IPS-11a (cell line): ENCODE results near the gene TECRL.

Experiments
- H3K4me3 ChIP-seq: one replicate; pipeline ENCODE4 v1.5.1; 2013; ENCODE audit warnings: low read depth, low read length, control low read depth

Gene TECRL, protein sequence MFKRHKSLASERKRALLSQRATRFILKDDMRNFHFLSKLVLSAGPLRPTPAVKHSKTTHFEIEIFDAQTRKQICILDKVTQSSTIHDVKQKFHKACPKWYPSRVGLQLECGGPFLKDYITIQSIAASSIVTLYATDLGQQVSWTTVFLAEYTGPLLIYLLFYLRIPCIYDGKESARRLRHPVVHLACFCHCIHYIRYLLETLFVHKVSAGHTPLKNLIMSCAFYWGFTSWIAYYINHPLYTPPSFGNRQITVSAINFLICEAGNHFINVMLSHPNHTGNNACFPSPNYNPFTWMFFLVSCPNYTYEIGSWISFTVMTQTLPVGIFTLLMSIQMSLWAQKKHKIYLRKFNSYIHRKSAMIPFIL

DNA sequence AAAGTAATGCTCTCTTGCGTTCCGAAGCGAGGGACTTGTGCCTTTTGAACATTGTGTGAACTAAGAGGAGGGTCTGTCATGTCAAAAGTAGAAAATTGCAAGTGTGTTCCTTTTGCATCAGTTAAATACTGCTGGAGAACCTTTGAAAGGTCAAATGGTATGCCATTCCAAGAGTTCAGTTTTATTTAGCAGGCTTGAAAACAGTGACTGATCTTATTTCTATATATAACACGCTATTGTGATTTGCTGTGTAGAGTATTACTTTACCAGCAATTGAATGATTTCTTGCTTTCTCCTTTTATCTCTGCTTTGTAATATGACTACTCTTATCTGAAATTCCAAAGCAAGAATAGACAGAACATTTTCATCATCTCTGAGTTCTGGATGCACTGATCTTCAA is at the start of gene TECRL:
Gene TECRL, minus strand, starts transcription at position 151 of the 400 bp plus-strand sequence. Its CDS starts 99 bp downstream, at position 52.
- no peak within 1 kb of the TSS for H3K4me3 ChIP-seq

DNA sequence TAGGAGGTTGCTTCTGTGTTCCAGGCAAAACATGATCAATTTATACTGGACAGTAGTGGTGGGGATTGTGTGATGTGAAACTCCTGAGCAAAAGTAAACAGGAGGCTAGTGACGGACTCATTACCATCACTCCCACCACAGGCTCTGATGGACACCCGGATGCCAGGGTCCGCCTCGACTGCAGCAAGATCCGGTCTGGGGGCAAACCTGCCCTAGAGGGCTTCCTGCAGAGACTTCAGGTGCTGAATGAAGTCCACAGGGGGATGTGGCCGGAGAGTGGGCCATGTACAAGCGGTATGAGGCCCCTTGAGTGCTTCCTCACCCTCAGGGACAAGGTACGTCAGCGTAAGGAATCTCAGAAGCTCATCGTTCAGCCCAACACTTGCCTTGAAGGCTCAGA is 23.4 kb upstream of the TECRL start:
- H3K4me3 ChIP-seq: no peak overlapping the region

DNA sequence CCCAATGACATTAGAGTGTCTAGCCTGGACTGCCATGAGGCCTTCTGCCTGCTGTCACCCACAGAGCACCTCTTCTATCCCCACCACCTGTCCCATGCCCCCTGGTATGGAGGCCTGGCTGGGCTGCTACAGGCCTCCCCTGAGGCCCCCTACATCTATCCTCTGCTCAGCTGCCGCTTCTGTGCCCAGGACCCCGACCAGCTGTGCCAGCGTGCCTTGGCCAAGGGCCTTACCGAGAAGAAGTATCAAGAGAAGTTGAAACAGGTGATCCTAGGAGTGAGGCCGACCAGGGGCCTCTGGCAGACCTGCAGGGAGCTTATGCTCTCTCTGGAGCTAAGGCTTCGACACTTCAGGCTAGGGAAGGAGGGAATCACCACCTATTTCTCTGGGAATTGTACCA is 21.7 kb upstream of the TECRL start:
- no peak overlapping the region for H3K4me3 ChIP-seq

DNA sequence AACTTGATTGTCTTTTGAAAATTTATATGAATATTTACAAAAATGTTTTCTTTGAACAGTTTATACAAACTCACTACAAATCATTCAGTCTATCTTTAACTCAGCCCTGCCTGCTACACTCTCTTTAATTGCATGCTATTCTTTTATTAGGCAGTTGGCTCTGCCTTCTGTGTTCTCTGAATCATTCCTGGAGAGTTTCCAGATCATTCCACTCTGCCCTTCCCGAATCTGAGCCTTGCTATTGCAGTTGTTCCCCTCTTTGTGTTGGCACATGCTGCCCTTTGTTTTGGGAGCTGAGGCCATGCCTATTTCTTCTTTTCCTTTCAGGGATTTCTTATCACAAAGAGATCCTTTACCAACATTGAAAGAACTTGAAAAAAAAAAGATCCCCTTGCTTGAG is 8.7 kb upstream of the TECRL start:
- H3K4me3 ChIP-seq: no peak overlapping the region

DNA sequence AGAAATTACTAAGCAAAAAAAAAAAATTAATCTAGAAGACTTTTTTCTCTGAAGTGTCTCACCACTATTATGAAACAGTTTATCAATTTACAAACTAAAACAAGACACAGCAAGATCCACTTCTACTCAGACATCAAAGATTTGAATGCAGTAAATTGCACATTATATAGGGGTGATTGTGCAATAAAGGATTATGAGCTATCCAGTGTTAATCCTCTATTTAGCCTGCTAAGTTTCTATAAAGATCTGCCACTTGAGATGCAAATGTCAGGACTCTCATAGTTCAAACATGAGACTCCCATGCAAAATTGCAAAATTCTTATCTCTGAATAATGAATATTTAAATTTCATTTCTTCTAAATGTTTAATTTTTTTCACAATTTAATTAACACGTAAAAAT is 2.2 kb downstream of the TECRL start:
- H3K4me3 ChIP-seq: no peak overlapping the region

DNA sequence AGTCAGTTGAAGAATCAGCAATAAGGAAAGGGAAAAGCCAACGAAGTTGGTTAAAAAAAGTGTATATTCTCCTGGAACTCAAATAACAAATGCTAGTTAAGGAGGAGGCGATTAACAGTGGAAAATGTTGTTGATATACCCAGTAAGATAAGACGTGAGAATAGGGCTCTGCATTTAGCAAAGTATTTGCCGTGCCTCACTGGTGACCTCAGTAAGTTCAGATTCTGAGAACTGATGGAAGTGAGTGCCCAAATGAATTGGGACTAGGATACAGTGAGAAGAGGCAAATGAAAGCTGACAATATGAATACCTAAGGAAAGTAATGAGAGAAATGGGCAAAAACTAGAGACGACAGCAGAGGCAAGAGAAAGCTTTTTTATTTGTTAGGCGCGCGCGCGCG is 3.5 kb downstream of the TECRL start:
- no peak overlapping the region for H3K4me3 ChIP-seq

DNA sequence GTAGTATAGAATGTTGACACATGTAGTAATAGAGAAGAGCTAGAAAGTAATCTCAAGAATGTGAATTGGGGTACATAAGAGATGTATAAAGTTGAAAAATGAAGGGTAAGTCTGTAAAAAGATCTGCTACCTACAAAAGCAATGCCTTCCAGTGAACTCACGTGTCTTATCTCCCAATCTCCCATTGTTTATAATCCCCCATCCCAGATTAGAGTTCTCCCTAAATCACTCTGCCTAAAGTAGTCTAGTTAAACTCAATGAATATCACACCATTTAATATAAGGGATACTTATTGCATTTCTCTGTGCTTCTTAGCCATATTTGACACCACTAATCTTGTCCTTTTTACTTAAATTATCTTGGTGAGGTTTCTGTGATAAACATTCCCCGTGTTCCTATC is 6.6 kb downstream of the TECRL start:
- no peak overlapping the region for H3K4me3 ChIP-seq

DNA sequence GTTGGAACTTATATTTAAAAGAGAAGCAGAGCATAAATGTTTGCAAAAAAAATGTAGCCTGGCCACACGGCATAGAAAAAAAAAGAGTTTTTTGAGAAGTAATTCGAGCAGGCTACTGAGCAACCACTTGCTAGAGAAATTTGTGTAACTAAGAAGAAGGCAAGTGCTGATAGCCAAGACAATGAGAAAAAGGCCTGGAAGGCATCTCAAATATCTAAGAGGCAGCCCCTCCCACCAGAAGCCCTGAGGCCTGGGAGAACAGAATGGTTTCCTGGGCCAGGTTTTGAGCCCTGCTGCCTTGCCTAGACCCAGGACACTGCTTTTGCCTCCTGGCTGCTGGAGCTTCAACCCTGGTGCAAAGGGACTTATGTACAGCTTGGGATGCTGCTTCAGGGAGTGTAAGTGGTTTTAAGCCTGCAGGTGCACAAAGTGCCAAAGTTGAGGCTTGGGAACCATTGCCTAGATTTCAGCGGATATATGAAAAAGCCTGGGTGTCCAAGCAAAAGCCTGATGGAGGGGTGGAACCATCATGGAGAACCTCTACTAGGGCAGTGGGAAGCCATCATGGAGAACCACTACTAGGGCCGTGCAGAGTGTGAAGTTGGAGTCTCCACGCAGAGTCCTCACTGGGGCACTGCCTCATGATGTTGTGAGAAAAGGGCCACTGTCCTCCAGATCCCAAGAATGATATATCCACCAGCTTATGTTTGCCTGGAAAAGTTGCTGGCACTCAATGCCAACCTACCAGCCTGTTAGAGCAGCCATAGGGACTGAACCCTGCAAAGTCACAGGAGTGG is 9.7 kb downstream of the TECRL start:
- H3K4me3 ChIP-seq: no peak overlapping the region

DNA sequence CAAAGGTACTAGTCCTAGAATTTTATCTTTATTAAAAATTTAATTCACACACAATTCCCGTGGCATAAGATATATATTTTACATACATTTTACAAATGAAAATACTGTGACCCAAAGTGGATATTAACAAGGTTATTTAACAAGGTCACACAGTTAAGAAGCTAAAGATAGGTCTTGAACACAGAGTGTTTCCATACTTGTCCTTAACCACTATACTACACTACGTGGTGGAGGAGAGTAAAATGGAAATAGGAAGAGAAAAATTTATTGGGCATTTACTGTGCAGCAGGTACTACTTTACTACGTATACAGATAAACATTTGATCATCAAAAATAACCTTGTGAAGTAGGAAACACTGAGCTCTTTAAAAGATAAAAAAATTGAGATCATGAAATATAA is 14.8 kb downstream of the TECRL start:
- H3K4me3 ChIP-seq: no peak overlapping the region

DNA sequence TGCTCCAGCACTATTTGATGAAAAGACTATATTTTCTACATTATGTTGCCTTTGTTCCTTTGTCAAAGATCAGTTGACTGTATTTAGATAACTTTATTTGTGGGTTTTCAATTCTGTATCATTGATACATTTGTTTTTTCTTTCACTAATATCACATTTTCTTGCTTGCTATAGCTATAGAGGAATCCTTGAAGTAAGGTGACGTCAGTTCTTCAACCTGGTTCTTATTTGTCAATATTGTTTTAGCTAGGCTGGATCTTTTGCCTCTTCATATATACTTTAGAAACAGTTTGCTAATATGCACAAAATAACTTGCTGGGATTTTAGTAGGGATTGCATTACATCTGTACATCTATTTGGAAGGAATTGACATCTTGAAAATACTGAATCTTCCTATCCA is 21.0 kb downstream of the TECRL start:
- H3K4me3 ChIP-seq: no peak overlapping the region

DNA sequence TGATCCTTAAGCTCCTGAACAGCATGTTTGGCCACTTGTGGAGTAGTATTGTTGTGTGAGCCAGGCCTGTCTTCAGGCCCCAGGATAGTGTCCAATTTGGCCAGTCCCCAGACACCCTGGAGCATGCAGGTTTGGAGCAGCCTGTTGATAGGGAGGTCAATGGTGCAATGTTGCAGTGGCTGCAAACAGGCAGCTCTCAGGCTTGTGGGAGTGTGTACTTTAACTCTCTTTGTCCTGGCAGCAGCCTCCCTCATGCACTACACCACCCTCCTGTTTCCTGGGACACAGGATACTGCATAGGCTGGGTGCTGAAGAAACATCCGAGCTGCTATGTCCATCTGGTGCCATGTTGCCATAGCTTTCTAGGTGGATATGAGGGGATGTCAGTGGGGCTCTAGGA is 24.0 kb downstream of the TECRL start:
- H3K4me3 ChIP-seq: no peak overlapping the region

DNA sequence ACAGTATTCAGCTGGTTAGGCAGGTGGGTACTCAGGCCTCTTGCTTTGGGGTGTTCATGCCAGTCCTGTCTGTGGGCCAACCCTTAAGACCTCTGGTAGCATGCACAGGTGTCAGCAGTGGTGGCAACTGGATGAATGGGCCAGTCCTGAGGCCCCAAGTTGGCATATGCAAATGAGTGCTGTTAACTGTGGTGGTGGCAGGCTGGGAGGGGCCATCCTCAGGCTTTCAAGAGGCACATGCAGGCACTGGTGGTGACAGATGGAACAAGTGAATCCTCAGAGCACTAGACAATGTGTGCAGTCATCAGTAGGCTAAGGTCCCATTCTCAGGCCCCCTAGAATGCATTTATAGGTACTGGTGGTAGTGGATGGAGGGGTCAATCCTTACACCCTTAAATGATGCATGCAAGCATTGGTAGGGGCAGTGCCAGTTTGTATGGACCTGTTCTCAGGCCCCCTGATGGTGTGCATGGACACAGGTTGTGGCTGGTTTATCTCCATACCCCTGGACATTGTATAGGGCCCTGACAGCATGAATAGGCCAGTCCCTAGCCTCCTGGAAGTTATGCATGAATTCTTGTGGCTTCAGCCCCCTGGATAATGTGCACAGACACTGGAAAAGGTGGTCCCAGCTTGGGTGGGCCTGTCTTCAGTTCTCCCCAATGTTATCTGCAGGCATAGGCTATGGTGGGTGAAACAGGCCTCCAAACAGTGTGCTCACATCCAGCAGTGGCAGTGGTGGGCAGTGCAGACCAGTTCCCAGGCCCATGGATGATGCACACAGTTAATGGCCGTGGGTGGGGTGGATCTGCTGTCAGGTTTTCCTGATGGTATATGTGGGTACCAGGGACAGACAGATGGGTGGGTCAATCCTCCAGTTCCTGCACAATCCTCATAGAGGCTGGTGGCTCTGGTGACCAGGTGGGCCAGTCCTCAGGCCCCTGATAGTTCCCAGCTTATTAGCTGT is 24.7 kb downstream of the TECRL start:
- no peak overlapping the region for H3K4me3 ChIP-seq

DNA sequence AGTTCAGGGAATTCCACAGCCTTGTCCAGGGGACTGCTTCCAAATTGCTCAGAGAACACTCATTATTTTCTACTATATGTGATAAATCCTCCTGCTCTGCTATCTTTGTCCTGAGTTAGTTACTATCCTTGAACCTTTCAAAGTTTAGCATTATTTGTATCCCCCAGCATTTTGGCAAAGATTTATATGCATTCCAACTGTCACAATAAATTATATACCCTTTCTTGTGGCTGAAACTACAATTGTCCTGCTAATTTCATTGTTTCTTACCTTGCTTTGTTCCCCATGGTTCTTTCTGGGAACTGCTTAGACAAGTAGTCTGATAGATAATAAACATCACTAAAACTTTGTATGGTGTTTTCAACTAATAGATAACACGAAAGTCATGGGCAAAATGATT is 40.5 kb downstream of the TECRL start:
- H3K4me3 ChIP-seq: no peak overlapping the region

DNA sequence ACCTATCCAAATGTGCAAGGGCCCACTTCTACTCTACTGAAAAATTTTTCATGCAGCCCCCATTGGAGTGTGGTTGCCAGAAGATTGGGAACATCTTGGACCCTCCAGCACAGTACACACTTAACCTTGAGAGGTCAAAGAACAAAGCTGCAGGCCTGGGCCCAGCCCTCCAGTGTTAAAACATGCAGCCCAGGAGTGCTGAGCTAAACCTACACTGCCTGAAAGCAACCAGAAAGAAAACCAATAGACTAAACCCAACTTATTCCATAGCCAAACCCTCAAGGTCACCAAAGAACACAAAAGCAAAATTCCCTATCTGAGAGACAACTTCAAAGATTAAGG is 47.9 kb downstream of the TECRL start:
- H3K4me3 ChIP-seq: no peak overlapping the region

DNA sequence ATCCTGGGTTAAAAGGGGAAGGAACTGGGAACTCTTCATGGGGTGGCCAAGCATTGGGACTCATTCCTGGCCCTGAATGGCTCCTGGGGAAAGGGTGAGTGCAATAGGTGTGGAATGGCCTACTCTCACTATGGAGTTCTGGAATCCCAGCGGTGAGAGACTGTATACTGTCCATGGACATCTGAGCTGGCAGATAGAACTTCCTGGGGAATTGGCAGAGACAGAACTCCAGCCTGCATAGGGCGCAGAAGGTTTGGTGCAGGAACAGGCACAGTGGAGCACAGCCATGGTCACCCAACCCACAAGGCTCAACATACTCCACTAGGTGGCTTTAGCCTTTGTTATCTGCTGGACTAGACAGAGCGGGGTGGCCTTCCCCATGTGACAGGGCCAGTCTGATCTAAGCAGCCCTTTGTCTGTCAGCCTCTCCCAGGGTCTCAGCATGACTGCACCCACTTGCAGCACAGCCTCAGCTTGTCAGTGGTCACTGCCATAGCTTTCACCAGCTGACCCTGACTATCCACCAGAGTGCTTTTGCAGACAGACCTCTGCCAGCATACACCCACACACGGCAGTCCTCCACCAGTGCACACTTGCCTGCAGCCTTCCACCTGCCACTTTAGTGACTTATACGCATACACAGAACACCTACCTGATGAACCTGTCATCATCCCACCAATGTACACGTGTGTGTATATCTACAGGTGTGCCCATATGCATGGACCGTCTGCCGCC is 48.4 kb downstream of the TECRL start:
- H3K4me3 ChIP-seq: no peak overlapping the region

DNA sequence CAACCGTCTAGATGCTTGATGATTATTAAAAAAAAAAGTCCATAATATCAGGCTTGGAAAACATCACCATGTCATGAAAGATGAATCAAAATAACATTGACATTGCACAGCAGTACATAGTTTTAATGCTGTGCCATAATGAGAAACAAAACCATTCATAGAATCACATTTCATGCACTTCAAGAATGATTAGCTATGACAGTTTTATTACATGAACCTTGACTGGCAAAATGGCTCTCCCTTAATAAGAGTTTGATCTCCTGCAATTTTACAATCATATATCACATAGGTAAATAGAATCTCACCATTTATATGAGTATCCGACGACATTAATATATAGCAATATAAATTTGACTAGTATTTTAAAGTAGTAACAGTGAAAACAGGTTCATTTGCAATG is 49.8 kb downstream of the TECRL start:
- no peak overlapping the region for H3K4me3 ChIP-seq

DNA sequence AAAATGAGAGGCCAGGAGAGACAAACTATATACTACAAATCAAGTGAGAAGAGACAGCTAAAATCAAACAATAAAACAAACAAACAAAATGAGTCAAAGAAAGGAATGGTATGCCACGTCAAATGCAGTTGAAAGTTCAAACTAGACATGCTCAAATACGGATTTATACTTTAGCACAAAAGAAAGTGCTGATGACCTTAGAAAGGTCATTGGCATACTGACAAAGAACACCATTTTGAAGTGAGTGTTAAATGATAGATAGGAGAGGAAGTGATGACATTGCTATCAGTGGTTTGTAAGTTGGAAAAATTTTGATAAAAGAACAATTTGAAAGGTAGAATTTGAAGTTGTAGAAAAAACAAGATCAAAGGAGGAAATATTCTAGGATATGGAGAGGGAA is 55.3 kb downstream of the TECRL start:
- no peak overlapping the region for H3K4me3 ChIP-seq

DNA sequence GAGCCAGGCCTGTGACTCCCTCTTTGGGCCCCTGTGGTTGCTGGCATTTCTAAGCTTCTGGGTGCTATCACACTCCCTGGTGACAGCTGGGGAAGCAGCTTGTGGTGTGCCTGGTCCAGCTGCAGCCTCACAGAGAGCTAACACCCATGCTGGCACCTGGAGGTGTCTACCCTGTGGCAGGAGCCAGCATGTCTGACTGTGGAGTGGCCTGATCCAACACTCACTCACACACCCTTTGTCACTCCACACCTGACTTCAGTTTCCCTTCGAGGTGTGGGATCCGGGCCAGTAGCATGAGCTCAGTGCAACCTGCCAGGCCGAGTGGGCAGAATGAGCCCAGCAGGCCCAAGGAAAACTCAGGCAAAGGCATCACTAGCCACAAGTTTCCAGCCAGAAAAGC is 67.5 kb downstream of the TECRL start:
- no peak overlapping the region for H3K4me3 ChIP-seq

DNA sequence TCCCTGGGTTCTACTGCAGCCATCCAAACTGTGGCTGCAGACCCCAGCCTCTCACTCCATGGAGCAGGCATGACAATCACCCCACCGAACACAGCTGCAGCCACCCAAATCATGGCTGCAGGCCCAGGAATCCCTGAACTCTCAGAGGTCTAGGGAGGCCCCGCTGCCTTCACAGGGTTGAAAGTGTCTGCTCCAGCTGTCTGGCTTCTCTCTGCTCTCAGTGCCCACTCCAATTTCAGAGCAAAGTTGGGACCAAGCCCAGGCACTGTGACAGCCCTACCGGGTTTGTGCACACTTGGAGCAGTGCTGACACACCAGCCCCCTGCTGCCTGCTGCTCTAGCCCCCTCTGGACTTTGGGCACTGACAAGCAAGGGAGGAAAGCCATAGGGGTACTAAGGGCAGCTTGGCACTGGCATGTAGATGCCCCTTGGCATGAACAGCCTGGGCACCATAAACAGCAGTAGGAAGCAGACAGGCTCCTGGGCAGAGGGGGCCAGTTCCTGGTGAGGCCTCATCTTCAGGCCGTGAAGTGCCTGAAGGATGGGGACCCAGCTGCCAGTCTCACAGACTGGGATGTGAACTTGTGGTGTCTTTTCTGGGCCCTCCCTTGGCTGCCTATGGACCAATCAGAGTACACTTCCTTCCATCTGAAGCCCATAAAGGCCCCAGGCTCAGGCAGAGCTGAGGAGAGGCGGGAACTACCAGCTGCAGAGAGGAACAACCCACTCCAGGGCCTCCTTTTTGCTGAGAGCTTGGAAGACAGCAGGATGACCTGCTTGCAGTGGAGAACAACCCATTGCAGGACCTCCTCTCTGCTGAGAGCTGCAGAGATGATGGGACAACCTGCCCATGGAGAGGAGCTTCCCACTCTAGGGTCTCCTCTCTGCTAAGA is 68.8 kb downstream of the TECRL start:
- H3K4me3 ChIP-seq: no peak overlapping the region

DNA sequence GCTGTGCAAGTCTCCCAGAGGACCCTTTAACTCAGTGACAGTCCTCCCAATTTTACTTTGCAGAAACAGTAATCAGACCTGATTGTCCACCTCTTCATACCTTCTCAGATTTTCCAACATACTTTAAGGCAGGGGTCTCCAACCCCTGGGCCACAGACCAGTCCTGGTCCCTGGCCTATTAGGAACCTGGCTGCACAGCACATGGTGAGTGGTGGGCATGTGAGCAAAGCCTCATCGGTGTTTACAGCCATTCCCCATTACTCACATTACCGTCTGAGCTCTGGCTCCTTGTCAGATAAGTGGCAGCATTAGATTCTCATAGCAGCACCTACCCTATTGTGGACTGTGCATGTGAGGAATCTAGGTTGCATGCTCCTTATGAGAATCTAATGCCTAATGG is 74.3 kb downstream of the TECRL start:
- no peak overlapping the region for H3K4me3 ChIP-seq
